GM20431 (cell line): Measurements from ENCODE around the gene XXYLT1.

Experiments
- in situ Hi-C: fragments of 300-500 bp; cut with MseI, MboI; formaldehyde crosslinking; loops from one replicate; pipeline ENCODE4 v1.15.0; 2020; ENCODE audit warnings: low sequenced_read_pairs; ENCODE audit not compliant: unreplicated experiment

Gene XXYLT1

GRCh38 chr3:195255176-195255500, 15.8 kb downstream of the XXYLT1 start:
- in situ Hi-C loops, result loop anchor here (10.0 to 25.0 kb wide), 2 partner anchors 100 to 243 kb away; no protein-coding TSS in a partner anchor

GRCh38 chr3:195254454-195255175, 16.3 kb downstream of the XXYLT1 start:
- in situ Hi-C loops, result loop anchor here (10.0 to 25.0 kb wide), 2 partner anchors 100 to 242 kb away; no protein-coding TSS in a partner anchor

- in situ Hi-C loops, result loop anchor here (10.0 to 25.0 kb wide), 2 partner anchors 99 to 242 kb away; no protein-coding TSS in a partner anchor
Measured at GRCh38 chr3:195253923-195254432, 17.0 kb downstream of the XXYLT1 start.

GRCh38 chr3:195251336-195252065, 19.5 kb downstream of the XXYLT1 start:
- in situ Hi-C loops, result loop anchor here (10.0 to 25.0 kb wide), 2 partner anchors 97 to 239 kb away; no protein-coding TSS in a partner anchor

- in situ Hi-C loops, result loop anchor here (10.0 to 25.0 kb wide), 2 partner anchors 96 to 238 kb away; no protein-coding TSS in a partner anchor
Measured at GRCh38 chr3:195250473-195251251, 20.3 kb downstream of the XXYLT1 start.

GRCh38 chr3:195249858-195250464, 21.0 kb downstream of the XXYLT1 start:
- in situ Hi-C loops, result loop anchor here (10.0 to 25.0 kb wide), 2 partner anchors 95 to 238 kb away; no protein-coding TSS in a partner anchor

GRCh38 chr3:195249057-195249770, 21.7 kb downstream of the XXYLT1 start:
- in situ Hi-C loops, result no loop called here

GRCh38 chr3:195248281-195248680, 22.7 kb downstream of the XXYLT1 start:
- in situ Hi-C loops, result no loop called here

GRCh38 chr3:195247863-195248189, 23.1 kb downstream of the XXYLT1 start:
- in situ Hi-C loops, result no loop called here

GRCh38 chr3:195247086-195247862, 23.7 kb downstream of the XXYLT1 start:
- in situ Hi-C loops, result no loop called here

- in situ Hi-C loops, result no loop called here
Measured at GRCh38 chr3:195246581-195246995, 24.4 kb downstream of the XXYLT1 start.

GRCh38 chr3:195245531-195245951, 25.4 kb downstream of the XXYLT1 start:
- in situ Hi-C loops, result no loop called here

- in situ Hi-C loops, result no loop called here
Measured at GRCh38 chr3:195241592-195242355, 29.2 kb downstream of the XXYLT1 start.

- in situ Hi-C loops, result no loop called here
Measured at GRCh38 chr3:195240939-195241338, 30.0 kb downstream of the XXYLT1 start.

GRCh38 chr3:195240171-195240701, 30.7 kb downstream of the XXYLT1 start:
- in situ Hi-C loops, result no loop called here

GRCh38 chr3:195239121-195239520, 31.8 kb downstream of the XXYLT1 start:
- in situ Hi-C loops, result no loop called here

GRCh38 chr3:195238586-195239118, 32.3 kb downstream of the XXYLT1 start:
- in situ Hi-C loops, result no loop called here
